ENCODE results near the gene SH3BP2.
"Not testable (repeated sequence)": the region's sequence is repeated elsewhere in the genome, so short reads cannot be mapped to it uniquely, and the experiment has no call there.

Gene SH3BP2

DNA sequence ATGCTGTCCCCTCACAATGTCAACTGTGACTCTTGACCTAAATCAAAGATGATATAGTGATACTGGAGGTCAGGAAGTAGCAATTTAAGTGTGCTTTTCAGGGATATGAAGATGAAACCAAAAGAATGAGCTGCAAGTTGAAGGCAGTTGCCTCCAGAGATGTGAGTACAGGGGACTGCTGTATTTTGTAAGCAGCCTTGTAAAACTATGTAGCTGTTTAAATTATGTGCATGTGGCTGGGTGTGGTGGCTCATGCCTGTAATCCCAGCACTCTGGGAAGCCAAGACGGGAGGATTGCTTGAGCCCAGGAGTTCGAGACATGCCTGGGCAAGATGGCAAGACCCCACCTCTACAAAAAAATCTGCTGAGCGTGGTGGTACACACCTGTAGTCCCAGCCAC, 21.6 kb upstream of the SH3BP2 start:
- H3K4me3 ChIP-seq (ENCODE audit: low read depth, low read length), result peak overlapping the region; percentile 1
- TF ChIP-seq POLR2A (IDR thresholded peaks at IDR 0.05; ENCODE audit: extremely low read depth, insufficient read length) (no peak), MYC (IDR thresholded peaks at IDR 0.05; ENCODE audit: low read depth, low read length) (no peak), MAX (IDR thresholded peaks at IDR 0.05; ENCODE audit: low read depth, low read length) (no peak)
- TF ChIP-seq, protein P1, sequence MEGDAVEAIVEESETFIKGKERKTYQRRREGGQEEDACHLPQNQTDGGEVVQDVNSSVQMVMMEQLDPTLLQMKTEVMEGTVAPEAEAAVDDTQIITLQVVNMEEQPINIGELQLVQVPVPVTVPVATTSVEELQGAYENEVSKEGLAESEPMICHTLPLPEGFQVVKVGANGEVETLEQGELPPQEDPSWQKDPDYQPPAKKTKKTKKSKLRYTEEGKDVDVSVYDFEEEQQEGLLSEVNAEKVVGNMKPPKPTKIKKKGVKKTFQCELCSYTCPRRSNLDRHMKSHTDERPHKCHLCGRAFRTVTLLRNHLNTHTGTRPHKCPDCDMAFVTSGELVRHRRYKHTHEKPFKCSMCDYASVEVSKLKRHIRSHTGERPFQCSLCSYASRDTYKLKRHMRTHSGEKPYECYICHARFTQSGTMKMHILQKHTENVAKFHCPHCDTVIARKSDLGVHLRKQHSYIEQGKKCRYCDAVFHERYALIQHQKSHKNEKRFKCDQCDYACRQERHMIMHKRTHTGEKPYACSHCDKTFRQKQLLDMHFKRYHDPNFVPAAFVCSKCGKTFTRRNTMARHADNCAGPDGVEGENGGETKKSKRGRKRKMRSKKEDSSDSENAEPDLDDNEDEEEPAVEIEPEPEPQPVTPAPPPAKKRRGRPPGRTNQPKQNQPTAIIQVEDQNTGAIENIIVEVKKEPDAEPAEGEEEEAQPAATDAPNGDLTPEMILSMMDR (IDR thresholded peaks at IDR 0.05; ENCODE audit: low read depth, low read length), result no peak
- DNase-seq (ENCODE audit: low read depth), result peak; percentile 58

DNA sequence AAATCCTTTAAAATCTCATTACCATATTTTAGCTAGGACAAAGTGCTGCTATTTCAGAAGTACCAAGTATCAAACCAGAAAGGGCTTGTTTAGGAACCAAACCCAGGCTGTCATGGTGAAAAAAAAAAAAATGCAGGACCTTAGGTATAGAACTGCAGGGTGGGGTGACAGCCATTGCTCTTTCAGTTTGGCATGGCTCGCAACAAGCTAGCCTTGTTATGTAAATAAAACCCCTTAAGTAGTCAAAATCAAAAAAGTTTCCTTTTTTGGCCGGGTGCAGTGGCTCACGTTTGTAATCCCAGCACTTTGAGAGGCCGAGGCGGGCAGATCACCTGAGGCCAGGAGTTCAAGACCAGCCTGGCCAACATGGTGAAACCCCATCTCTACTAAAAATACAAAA, 12.2 kb upstream of the SH3BP2 start:
- H3K4me3 ChIP-seq (ENCODE audit: low read depth, low read length); DNase-seq (ENCODE audit: low read depth): not testable (repeated sequence)

- no peak for DNase-seq (ENCODE audit: low read depth)
- H3K4me3 ChIP-seq (ENCODE audit: low read depth, low read length), result no peak overlapping the region
- TF ChIP-seq MYC (IDR thresholded peaks at IDR 0.05; ENCODE audit: low read depth, low read length) (no peak), MAX (IDR thresholded peaks at IDR 0.05; ENCODE audit: low read depth, low read length) (no peak), POLR2A (IDR thresholded peaks at IDR 0.05; ENCODE audit: extremely low read depth, insufficient read length) (no peak)
- TF ChIP-seq, protein P1 (IDR thresholded peaks at IDR 0.05; ENCODE audit: low read depth, low read length), result no peak
Measured at GRCh38 chr4:2781911-2782310, 11.0 kb upstream of the SH3BP2 start.

DNA sequence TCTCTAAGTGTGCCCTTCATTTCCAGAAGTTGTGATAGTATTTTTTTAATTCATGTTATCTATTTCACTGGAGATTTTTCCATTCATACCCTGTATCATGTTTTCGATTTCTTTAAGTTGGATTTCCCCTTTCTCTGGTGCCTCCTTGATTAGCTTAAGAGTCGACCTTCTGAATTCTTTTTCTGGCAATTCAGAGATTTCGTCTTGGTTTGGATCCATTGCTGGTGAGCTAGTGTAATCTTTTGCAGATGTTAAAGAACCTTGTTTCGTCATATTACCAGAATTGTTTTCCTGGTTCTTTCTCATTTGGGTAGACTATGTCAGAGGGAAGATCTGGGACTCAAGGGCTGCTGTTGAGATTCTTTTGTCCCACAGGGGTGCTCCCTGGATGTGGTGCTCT, 9.1 kb upstream of the SH3BP2 start:
- H3K4me3 ChIP-seq (ENCODE audit: low read depth, low read length), result no peak overlapping the region
- DNase-seq (ENCODE audit: low read depth), result no peak
- TF ChIP-seq, protein P1 (IDR thresholded peaks at IDR 0.05; ENCODE audit: low read depth, low read length), result no peak
- TF ChIP-seq POLR2A (IDR thresholded peaks at IDR 0.05; ENCODE audit: extremely low read depth, insufficient read length) (no peak), MYC (IDR thresholded peaks at IDR 0.05; ENCODE audit: low read depth, low read length) (no peak)

DNA sequence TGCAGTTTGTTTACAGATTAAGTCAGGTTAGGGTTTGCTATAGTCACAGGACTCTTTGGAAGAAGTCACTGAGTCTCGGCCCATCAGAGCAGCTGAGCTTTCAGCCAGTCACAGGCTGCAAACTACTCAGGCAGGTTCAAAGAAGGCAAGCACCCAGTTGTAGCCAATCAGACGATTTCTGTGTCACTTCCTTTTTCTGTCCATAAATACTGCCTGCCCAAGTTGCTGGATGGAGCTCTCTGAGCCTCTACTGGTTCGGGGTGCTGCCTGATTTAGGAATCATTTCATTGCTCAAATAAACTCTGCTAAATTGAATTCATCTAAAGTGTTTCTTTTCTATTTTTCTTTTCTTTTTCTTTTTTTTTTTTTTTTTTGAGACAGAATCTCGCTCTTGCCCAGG, 7.3 kb upstream of the SH3BP2 start:
- TF ChIP-seq, protein P1 (IDR thresholded peaks at IDR 0.05; ENCODE audit: low read depth, low read length), result no peak
- TF ChIP-seq MYC (IDR thresholded peaks at IDR 0.05; ENCODE audit: low read depth, low read length) (no peak), MAX (IDR thresholded peaks at IDR 0.05; ENCODE audit: low read depth, low read length) (no peak), POLR2A (IDR thresholded peaks at IDR 0.05; ENCODE audit: extremely low read depth, insufficient read length) (no peak)
- DNase-seq (ENCODE audit: low read depth), result peak; percentile 90
- H3K4me3 ChIP-seq (ENCODE audit: low read depth, low read length), result no peak overlapping the region

DNA sequence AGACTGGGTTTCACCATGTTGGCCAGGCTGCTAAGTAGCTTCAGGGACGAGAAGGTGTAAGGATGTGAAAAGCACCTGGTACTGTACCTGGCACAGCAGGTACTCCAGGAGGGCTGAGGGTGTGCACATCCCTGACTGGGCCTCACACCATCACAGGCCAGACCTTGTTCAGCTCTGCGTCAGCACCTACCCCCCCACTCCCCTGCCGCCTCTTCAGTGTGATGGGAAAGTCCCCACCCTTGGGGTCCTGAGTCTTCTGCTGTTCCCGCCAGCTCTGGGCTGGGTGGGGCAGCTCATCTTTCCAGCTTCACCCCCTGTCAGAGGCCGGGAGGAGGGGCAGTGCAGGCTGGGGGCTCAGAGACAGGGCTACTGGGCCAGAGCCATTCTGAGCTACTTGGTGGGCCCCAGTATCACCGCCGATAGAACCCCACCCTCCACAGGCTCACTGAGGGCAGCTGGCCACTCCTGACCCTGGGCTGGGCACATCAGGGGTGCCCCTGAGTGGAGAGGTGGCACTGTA, 6.7 kb upstream of the SH3BP2 start:
- no peak for TF ChIP-seq MYC (IDR thresholded peaks at IDR 0.05; ENCODE audit: low read depth, low read length)
- no peak for TF ChIP-seq MAX (IDR thresholded peaks at IDR 0.05; ENCODE audit: low read depth, low read length)
- TF ChIP-seq, protein P1 (IDR thresholded peaks at IDR 0.05; ENCODE audit: low read depth, low read length), result no peak
- no peak for TF ChIP-seq POLR2A (IDR thresholded peaks at IDR 0.05; ENCODE audit: extremely low read depth, insufficient read length)
- H3K4me3 ChIP-seq (ENCODE audit: low read depth, low read length), result no peak overlapping the region
- DNase-seq (ENCODE audit: low read depth), result peak; percentile 20

Data from NB4 (cell line).